GM18526 (cell line): ENCODE measurements around the gene LTO1.

Experiments
- POLR2A ChIP-seq: IDR thresholded peaks from 3 replicates; pipeline ENCODE4 v1.6.1; 2011; ENCODE audit not compliant: insufficient read length; ENCODE audit errors: extremely low read depth

Gene LTO1

GRCh38 chr11:69640260-69640994, 34.7 kb downstream of the LTO1 start:
- no peak for TF ChIP-seq POLR2A

DNA sequence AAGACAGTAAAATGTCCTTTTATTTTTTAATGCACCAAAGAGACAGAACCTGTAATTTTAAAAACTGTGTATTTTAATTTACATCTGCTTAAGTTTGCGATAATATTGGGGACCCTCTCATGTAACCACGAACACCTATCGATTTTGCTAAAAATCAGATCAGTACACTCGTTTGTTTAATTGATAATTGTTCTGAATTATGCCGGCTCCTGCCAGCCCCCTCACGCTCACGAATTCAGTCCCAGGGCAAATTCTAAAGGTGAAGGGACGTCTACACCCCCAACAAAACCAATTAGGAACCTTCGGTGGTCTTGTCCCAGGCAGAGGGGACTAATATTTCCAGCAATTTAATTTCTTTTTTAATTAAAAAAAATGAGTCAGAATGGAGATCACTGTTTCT, 35.3 kb downstream of the LTO1 start:
- no peak for TF ChIP-seq POLR2A

DNA sequence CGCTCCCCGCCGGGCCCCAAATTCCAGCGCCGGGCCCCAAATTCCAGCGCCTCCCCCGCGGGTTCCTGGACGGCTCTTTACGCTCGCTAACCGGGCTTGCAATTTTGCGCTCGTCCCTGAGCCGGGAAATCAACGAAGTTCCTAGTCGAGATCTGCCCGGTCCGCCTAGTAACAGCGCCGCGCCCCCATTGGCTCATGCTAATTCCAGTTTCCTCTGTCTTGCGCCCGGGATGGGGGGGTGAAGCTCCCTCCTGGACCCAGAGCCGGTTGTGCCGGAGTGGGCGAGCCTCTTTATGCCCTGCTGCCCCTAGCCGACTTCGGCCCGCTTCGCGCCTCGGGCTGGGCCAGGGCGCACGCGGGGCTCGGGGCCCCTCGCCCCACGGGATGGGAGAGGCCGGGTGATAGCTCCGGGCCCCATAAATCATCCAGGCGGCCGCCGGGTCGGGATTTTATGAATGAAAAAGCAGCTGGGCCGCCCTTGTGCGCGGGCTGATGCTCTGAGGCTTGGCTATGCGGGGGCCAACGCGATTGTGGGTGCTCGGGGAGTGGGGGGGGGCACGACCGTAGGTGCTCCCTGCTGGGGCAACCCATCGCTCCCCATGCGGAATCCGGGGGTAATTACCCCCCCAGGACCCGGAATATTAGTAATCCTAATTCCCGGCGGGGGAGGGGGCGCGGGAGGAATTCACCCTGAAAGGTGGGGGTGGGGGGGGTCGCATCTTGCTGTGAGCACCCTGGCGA, 36.0 kb downstream of the LTO1 start:
- no peak for TF ChIP-seq POLR2A

DNA sequence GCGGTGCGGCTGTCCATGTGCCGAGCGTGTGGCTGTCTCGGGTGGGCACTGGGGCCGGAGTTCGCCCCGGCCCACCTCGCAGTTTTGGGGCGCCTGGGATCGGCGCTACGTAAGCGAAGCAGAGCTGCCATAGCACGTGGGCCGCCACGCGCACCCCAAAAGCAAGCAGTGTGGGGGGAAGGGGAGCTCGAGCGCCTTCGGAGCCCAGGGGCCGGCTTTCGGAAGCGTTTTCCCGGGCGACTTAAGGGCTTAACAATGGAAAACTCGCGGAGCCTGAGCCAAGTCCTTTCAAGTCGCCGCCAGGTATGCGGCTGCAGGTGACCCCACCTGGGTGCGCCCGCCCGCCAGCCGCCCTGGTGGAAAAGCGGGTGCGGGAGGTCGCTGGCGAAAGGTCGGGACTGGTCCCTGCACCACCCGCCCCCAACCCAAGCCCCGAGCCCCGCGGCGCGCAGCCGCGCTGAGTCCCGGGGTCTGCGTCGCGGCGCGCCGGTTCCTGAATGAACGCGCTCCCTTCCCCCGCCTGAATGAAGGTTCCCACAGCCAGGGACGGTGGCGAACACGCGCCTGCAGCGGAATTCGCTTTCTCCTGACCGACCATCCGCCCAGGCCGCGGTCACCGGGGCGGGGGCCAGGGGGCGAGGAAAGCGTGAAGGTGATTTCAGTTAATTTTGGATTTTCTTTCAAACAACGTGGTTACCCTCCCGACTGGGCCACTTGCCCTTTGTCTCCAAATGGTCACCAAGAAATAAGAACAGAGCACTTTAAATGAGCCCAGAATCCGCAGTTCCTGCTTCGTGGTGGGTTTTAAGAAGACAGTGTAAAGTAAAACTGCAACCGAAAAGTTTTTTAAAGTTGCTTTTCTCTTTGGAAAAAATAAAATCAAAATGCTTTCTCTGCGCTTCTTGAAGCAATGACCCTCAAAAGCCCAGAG, 36.9 kb downstream of the LTO1 start:
- no peak for TF ChIP-seq POLR2A

- TF ChIP-seq POLR2A = no peak
These were observed 37.8 kb downstream of the LTO1 start for GRCh38 chr11:69637198-69637940.

GRCh38 chr11:69636512-69637197, 38.5 kb downstream of the LTO1 start:
- TF ChIP-seq POLR2A = no peak

GRCh38 chr11:69635804-69636511, 39.2 kb downstream of the LTO1 start:
- no peak for TF ChIP-seq POLR2A

DNA sequence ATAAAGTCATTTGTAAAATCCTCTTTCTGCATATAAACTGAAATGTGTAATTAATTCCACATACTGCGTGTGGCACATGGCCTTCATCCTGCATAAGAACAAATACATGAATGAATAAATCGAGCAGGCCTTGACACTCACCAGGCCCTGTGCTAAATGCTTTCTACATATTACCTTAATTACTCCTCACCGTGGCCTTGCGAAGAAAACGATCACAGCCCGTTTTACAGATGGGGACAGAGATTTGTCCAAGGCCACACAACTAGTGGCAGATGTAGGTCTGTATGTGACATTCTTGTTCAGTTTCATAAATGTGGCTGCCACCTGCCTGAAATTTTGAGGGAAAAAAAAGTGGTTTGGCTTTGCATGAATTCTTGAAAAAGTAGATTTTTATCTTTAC, 40.0 kb downstream of the LTO1 start:
- TF ChIP-seq POLR2A = no peak

DNA sequence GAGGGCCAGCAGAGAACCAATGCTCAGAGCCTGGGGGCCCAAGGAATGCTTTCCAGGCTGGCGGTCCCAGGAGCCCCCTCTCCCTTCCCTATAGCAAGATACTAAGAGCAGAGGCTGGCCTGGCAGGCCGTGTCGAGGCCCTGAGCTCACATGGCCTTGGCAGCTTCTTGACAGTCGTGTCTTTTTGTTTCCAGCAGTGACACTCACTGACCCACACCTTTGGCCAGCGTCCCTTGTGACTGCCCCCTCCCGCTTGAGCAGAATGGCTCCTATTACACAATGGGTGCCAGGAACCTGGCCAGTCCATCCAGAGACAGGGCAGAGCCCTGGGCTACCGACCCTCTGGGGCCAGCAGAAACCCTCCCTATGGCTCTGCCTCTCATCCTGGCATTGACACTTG, 40.6 kb downstream of the LTO1 start:
- no peak for TF ChIP-seq POLR2A

DNA sequence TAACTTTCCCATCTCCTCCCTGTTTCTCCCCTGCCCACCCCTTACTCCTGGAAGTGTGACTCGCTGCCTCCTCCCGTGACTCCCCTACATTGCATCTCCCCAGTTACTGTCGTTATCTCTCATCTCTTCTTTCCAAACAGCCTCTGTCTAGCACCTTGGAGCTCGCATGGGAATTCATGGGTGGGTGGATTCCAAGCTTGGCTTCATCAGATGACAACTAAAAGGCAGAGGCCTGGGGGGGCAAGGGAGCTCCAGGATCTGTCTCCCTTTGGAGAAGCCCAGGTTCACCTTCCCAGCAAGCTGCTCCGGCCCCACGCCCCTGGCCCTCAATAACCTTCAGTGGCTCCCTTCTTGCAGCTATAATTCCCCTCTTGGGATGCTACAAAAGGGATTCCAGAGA, 41.1 kb downstream of the LTO1 start:
- TF ChIP-seq POLR2A = no peak

- no peak for TF ChIP-seq POLR2A
These were observed 42.3 kb downstream of the LTO1 start for GRCh38 chr11:69632900-69633299.

DNA sequence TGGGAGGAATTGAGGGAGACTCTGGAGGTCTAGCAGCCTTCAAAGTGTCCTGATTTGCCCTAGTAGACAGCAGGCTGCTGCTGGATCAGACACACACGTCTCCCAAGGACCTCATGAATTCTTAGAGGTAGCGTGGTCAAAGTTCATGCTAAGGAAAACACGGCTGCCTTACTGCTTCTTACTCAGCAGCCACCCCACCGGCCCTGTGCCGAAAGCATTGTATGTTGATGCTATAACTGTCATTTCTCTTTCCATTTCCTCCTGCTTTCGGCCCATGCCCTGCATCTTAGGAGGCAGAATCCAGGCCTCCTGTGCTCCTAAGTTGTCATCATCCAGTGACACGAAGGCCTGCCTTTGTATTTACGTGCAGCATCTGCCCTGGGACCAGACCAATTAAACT, 44.7 kb downstream of the LTO1 start:
- no peak for TF ChIP-seq POLR2A

- no peak for TF ChIP-seq POLR2A
These were observed 45.1 kb downstream of the LTO1 start for GRCh38 chr11:69630017-69630416.

- TF ChIP-seq POLR2A = no peak
These were observed 47.6 kb downstream of the LTO1 start for GRCh38 chr11:69627551-69627950.
